ENCODE data around the gene ELMO1. TPM values are rescaled to one million over a fixed set of nuclear protein-coding genes. Genes with fewer than 3 reads are reported as not detected.

The ELMO1 gene
- total RNA-seq, 2 donors from 2014 or later, result 10.9 to 56.0 TPM

- no peak overlapping the region for H3K27ac ChIP-seq
- WGBS, 2 donors, result 82 to 84% methylated on average over 10 of the region's 10 CpGs
- ATAC-seq (no peak), DNase-seq (no peak)
- H3K27me3 ChIP-seq, result no peaks in the 10 kb centered on the region
- intact Hi-C loops (cut with DNase I), result loop anchor here (5.0 kb wide), 2 partner anchors 710 to 760 kb away; no protein-coding TSS in a partner anchor
- no peak overlapping the region for H3K4me3 ChIP-seq
- no peaks in the 10 kb centered on the region for H3K36me3 ChIP-seq (replicated peaks in 1 of 2; ENCODE audit: insufficient read depth in 1 of 2, low read depth in 2 of 2)
- no peak for TF ChIP-seq POLR2A (IDR thresholded peaks at IDR 0.05)
- TF ChIP-seq CTCF (IDR thresholded peaks at IDR 0.05), result no peak
- peaks cover 24% of the 10 kb centered on the region for H3K4me1 ChIP-seq
- H3K9me3 ChIP-seq, result no peaks in the 10 kb centered on the region
Measured at GRCh38 chr7:37197108-37197507, 251.6 kb downstream of the ELMO1 start.

GRCh38 chr7:37196676-37197075 lies 252.0 kb downstream of the ELMO1 start:
- H3K27ac ChIP-seq, result no peak overlapping the region
- ATAC-seq (no peak), DNase-seq (no peak)
- H3K4me3 ChIP-seq, result no peak overlapping the region
- H3K36me3 ChIP-seq (replicated peaks in 1 of 2; ENCODE audit: insufficient read depth in 1 of 2, low read depth in 2 of 2), result no peaks in the 10 kb centered on the region
- WGBS, 2 donors, result 71 to 75% methylated on average over 2 of the region's 2 CpGs
- H3K4me1 ChIP-seq, result peaks cover 24% of the 10 kb centered on the region
- TF ChIP-seq POLR2A (IDR thresholded peaks at IDR 0.05) (no peak), CTCF (IDR thresholded peaks at IDR 0.05) (no peak)
- no peaks in the 10 kb centered on the region for H3K9me3 ChIP-seq
- no peaks in the 10 kb centered on the region for H3K27me3 ChIP-seq
- intact Hi-C loops (cut with DNase I), result loop anchor here (5.0 kb wide), 2 partner anchors 709 to 759 kb away; no protein-coding TSS in a partner anchor

GRCh38 chr7:37195388-37195787 lies 253.3 kb downstream of the ELMO1 start:
- H3K36me3 ChIP-seq (replicated peaks in 1 of 2; ENCODE audit: insufficient read depth in 1 of 2, low read depth in 2 of 2), result no peaks in the 10 kb centered on the region
- 90 to 98% methylated on average over 7 of the region's 7 CpGs for WGBS, 2 donors
- H3K27ac ChIP-seq, result no peak overlapping the region
- TF ChIP-seq CTCF (IDR thresholded peaks at IDR 0.05), result no peak
- TF ChIP-seq POLR2A (IDR thresholded peaks at IDR 0.05), result no peak
- H3K4me3 ChIP-seq, result no peak overlapping the region
- ATAC-seq, result no peak
- intact Hi-C loops (cut with DNase I), result loop anchor here (5.0 kb wide), 2 partner anchors 708 to 758 kb away; no protein-coding TSS in a partner anchor
- no peaks in the 10 kb centered on the region for H3K27me3 ChIP-seq
- no peak for DNase-seq
- no peaks in the 10 kb centered on the region for H3K9me3 ChIP-seq
- peaks cover 13% of the 10 kb centered on the region for H3K4me1 ChIP-seq

- H3K4me3 ChIP-seq, result no peak overlapping the region
Measured at GRCh38 chr7:37194943-37195342, 253.7 kb downstream of the ELMO1 start.

More at GRCh38 chr7:37194943-37195342, 253.7 kb downstream of the ELMO1 start:
- intact Hi-C loops (cut with DNase I), result loop anchor here (5.0 kb wide), 2 partner anchors 708 to 758 kb away; no protein-coding TSS in a partner anchor
- Histone ChIP-seq H3K9me3 (no peaks in the 10 kb centered on the region), H3K4me1 (peaks cover 13% of the 10 kb centered on the region), H3K36me3 (replicated peaks in 1 of 2; ENCODE audit: insufficient read depth in 1 of 2, low read depth in 2 of 2) (no peaks in the 10 kb centered on the region), H3K27ac (no peak overlapping the region), H3K27me3 (no peaks in the 10 kb centered on the region)
- WGBS, 2 donors, result 91 to 92% methylated on average over 3 to 4 of the region's 4 CpGs
- ATAC-seq, result no peak
- DNase-seq, result no peak
- no peak for TF ChIP-seq POLR2A (IDR thresholded peaks at IDR 0.05)
- no peak for TF ChIP-seq CTCF (IDR thresholded peaks at IDR 0.05)

Measured in body of pancreas (tissue), 4 donors.